ENCODE measurements around the gene RHOXF1. TPM values are rescaled to one million over a fixed set of nuclear protein-coding genes. Genes with fewer than 3 reads are reported as not detected.
"Not testable (repeated sequence)": the region's sequence is repeated elsewhere in the genome, so short reads cannot be mapped to it uniquely, and the experiment has no call there.

RHOXF1 gene
- total RNA-seq, 1 donor from 2014 or later = not detected

GRCh38 chrX:120144178-120144844 lies 28.6 kb upstream of the RHOXF1 start:
- Histone ChIP-seq H3K4me1 (no peaks in the 10 kb centered on the region), H3K4me3 (no peak overlapping the region), H3K36me3 (no peaks in the 10 kb centered on the region), H3K27me3 (no peaks in the 10 kb centered on the region), H3K27ac (no peak overlapping the region), H3K9me3 (no peaks in the 10 kb centered on the region)
- TF ChIP-seq CTCF (IDR thresholded peaks at IDR 0.05) = no peak
- DNase-seq (ENCODE audit: low spot score in 2 of 2) = no peak
- intact Hi-C loops (cut with DNase I) = no loop called here

GRCh38 chrX:120140293-120140981 lies 24.7 kb upstream of the RHOXF1 start:
- Histone ChIP-seq H3K9me3 (no peaks in the 10 kb centered on the region), H3K27me3 (no peaks in the 10 kb centered on the region), H3K4me1 (no peaks in the 10 kb centered on the region), H3K4me3 (no peak overlapping the region), H3K36me3 (no peaks in the 10 kb centered on the region), H3K27ac (no peak overlapping the region)
- DNase-seq (ENCODE audit: low spot score in 2 of 2) = no peak
- intact Hi-C loops (cut with DNase I) = no loop called here
- no peak for TF ChIP-seq CTCF (IDR thresholded peaks at IDR 0.05)

GRCh38 chrX:120137439-120137838 lies 21.7 kb upstream of the RHOXF1 start:
- no peaks in the 10 kb centered on the region for H3K4me1 ChIP-seq
- intact Hi-C loops (cut with DNase I) = loop anchor here (10.0 kb wide), 1 partner anchor 77 kb away; no protein-coding TSS in a partner anchor

GRCh38 chrX:120136840-120137239 lies 21.1 kb upstream of the RHOXF1 start:
- intact Hi-C loops (cut with DNase I) = loop anchor here (10.0 kb wide), 1 partner anchor 78 kb away; no protein-coding TSS in a partner anchor

More at GRCh38 chrX:120137439-120137838, 21.7 kb upstream of the RHOXF1 start:
- H3K4me3 ChIP-seq = no peak overlapping the region
- no peak for DNase-seq (ENCODE audit: low spot score in 2 of 2)
- no peaks in the 10 kb centered on the region for H3K9me3 ChIP-seq
- H3K27ac ChIP-seq = no peak overlapping the region
- TF ChIP-seq CTCF (IDR thresholded peaks at IDR 0.05) = no peak
- no peaks in the 10 kb centered on the region for H3K27me3 ChIP-seq
- H3K36me3 ChIP-seq = no peaks in the 10 kb centered on the region

GRCh38 chrX:120136128-120136527 lies 20.4 kb upstream of the RHOXF1 start:
- Histone ChIP-seq H3K27ac (no peak overlapping the region), H3K4me1 (no peaks in the 10 kb centered on the region), H3K27me3 (no peaks in the 10 kb centered on the region), H3K9me3 (no peaks in the 10 kb centered on the region), H3K4me3 (no peak overlapping the region), H3K36me3 (no peaks in the 10 kb centered on the region)
- TF ChIP-seq CTCF (IDR thresholded peaks at IDR 0.05) = no peak
- DNase-seq (ENCODE audit: low spot score in 2 of 2) = no peak
- intact Hi-C loops (cut with DNase I) = loop anchor here (10.0 kb wide), 1 partner anchor 79 kb away; no protein-coding TSS in a partner anchor

More at GRCh38 chrX:120136840-120137239, 21.1 kb upstream of the RHOXF1 start:
- DNase-seq (ENCODE audit: low spot score in 2 of 2) = no peak
- Histone ChIP-seq H3K27me3 (no peaks in the 10 kb centered on the region), H3K27ac (no peak overlapping the region), H3K4me3 (no peak overlapping the region), H3K4me1 (no peaks in the 10 kb centered on the region), H3K36me3 (no peaks in the 10 kb centered on the region), H3K9me3 (no peaks in the 10 kb centered on the region)
- TF ChIP-seq CTCF (IDR thresholded peaks at IDR 0.05) = no peak

GRCh38 chrX:120128306-120128846 lies 12.7 kb upstream of the RHOXF1 start:
- intact Hi-C loops (cut with DNase I); H3K4me1 ChIP-seq; H3K4me3 ChIP-seq; H3K27me3 ChIP-seq; H3K27ac ChIP-seq; H3K36me3 ChIP-seq; DNase-seq (ENCODE audit: low spot score in 2 of 2); H3K9me3 ChIP-seq: not testable (repeated sequence)
